AG09309 (cell line): ENCODE data around the gene SNX11.
A peak's percentile ranks its signal among the peaks of the same experiment; 100 is the strongest.

Experiments
- DNase-seq: peaks from one replicate; pipeline ENCODE4 v3.0.0-alpha.2; 2010; ENCODE audit warnings: low read depth
- H3K4me3 ChIP-seq: 2 replicates; pipeline ENCODE4 v1.5.1; 2011; ENCODE audit warnings: mild to moderate bottlenecking, low read depth, low read length, moderate library complexity; ENCODE audit not compliant: control insufficient read depth
- TF ChIP-seq, protein P1 (sequence below): IDR thresholded peaks from 2 replicates; pipeline ENCODE4 v1.5.1; 2011; ENCODE audit warnings: mild to moderate bottlenecking, low read depth, low read length, inconsistent platforms; ENCODE audit not compliant: insufficient read depth, control insufficient read depth; ENCODE audit errors: missing control alignments

Gene SNX11, protein sequence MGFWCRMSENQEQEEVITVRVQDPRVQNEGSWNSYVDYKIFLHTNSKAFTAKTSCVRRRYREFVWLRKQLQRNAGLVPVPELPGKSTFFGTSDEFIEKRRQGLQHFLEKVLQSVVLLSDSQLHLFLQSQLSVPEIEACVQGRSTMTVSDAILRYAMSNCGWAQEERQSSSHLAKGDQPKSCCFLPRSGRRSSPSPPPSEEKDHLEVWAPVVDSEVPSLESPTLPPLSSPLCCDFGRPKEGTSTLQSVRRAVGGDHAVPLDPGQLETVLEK

DNA sequence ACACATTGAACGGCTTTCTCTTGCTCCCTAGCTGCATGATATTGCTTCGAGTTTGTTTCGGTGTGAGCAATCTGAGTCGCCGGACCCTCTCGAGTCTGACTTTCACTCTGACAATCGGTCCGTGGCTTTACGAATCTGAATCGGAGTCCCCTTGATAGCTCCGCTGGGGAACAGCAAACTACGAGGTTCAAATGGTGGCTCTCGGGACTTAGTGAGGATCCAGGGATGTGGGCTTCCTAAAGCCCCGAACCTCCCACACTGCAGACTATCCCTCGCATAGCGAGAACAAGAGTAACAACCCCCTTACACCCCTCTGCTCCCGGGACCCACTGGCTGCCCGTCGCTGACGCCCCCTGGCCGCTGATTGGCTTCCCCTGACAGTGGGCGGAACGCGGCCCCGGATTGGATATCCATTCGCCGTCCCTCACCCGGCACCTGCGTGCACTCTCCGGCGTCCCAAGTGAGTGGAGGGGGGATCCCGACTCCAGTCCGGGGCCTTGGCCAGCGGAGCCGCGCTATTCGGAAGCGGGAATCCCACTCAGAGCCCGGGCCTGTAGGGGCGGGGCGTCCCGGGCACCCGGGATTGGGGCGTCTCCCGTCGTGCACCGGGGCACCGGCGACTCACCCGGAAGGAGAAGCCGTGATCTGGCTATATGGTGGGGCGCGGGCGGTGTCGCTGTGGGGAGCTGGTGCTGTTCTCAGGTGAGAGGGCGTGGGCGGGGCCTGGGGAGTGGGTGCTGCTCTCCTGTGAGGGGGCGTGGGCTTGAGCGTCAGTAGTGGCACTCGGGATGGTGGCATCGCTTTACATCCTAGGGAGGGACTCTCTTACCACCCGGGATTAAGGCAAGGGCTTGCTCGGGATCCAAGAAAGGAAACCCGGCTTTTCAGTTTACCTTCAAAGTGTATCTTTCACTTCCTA, at the start of gene SNX11:
SNX11 (plus strand) TSS at position 630 of the 919 bp plus-strand sequence. CDS start 4,278 bp downstream, outside the sequence.
- TF ChIP-seq, protein P1, sequence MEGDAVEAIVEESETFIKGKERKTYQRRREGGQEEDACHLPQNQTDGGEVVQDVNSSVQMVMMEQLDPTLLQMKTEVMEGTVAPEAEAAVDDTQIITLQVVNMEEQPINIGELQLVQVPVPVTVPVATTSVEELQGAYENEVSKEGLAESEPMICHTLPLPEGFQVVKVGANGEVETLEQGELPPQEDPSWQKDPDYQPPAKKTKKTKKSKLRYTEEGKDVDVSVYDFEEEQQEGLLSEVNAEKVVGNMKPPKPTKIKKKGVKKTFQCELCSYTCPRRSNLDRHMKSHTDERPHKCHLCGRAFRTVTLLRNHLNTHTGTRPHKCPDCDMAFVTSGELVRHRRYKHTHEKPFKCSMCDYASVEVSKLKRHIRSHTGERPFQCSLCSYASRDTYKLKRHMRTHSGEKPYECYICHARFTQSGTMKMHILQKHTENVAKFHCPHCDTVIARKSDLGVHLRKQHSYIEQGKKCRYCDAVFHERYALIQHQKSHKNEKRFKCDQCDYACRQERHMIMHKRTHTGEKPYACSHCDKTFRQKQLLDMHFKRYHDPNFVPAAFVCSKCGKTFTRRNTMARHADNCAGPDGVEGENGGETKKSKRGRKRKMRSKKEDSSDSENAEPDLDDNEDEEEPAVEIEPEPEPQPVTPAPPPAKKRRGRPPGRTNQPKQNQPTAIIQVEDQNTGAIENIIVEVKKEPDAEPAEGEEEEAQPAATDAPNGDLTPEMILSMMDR = no peak
- DNase-seq = no peak
- peak within 1 kb of the TSS; percentile 70 for H3K4me3 ChIP-seq

DNA sequence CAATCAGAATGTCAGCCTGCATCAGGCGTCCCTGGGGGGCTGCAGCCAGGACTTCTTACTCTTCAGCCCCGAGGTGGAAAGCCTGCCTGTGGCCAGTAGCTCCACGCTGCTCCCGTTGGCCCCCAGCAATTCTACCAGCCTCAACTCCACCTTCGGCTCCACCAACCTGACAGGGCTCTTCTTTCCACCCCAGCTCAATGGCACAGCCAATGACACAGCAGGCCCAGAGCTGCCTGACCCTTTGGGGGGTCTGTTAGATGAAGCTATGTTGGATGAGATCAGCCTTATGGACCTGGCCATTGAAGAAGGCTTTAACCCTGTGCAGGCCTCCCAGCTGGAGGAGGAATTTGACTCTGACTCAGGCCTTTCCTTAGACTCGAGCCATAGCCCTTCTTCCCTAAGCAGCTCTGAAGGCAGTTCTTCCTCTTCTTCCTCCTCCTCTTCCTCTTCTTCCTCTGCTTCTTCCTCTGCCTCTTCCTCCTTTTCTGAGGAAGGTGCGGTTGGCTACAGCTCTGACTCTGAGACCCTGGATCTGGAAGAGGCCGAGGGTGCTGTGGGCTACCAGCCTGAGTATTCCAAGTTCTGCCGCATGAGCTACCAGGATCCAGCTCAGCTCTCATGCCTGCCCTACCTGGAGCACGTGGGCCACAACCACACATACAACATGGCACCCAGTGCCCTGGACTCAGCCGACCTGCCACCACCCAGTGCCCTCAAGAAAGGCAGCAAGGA, 49.0 kb upstream of the SNX11 start:
- H3K4me3 ChIP-seq = no peak overlapping the region
- TF ChIP-seq, protein P1 = no peak
- no peak for DNase-seq

DNA sequence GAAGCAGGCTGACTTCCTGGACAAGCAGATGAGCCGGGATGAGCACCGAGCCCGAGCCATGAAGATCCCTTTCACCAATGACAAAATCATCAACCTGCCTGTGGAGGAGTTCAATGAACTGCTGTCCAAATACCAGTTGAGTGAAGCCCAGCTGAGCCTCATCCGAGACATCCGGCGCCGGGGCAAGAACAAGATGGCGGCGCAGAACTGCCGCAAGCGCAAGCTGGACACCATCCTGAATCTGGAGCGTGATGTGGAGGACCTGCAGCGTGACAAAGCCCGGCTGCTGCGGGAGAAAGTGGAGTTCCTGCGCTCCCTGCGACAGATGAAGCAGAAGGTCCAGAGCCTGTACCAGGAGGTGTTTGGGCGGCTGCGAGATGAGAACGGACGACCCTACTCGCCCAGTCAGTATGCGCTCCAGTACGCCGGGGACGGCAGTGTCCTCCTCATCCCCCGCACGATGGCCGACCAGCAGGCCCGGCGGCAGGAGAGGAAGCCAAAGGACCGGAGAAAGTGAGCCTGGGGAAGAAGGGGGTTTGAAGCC, 48.4 kb upstream of the SNX11 start:
- DNase-seq = no peak
- H3K4me3 ChIP-seq = no peak overlapping the region
- TF ChIP-seq, protein P1 = no peak

DNA sequence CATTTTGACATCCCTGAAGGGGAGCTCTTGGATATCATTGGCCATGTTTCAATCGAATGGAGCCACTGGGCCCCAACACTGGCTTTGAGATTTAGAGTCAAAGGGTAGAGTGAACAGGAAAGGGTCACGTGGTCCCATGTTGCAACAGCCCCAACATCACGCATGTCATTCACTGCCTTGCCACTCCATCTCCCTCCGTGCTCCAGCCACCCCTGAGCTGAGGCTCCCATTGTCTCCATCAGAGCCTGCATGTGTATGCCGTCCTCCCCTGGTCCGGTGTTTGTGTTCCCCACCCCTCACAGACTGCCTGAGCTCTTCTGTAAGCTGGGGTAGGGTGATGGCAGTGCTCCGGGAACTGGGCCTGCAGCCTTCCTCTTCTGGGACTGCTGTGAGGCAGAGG, 47.3 kb upstream of the SNX11 start:
- TF ChIP-seq, protein P1 = no peak
- H3K4me3 ChIP-seq = no peak overlapping the region
- DNase-seq = no peak

DNA sequence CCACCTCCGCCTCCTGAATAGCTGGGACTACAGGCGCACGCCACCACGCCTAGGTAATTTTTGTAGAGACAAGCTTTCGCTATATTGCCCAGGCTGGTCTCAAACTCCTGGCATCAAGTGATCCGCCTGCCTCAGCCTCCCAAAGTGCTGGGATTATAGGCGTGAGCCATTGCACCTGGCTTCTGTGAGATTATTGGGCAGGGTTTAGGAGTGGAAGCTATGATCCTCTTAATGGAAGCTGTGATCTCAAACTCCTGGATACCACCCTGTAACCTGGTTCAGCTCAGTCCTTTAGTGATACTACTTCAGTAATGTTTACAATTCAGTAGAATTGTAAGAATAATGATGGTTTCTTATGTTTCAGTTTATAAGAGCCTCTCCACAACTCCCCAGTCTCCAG, 45.3 kb upstream of the SNX11 start:
- no peak for DNase-seq
- H3K4me3 ChIP-seq = no peak overlapping the region
- TF ChIP-seq, protein P1 = no peak

DNA sequence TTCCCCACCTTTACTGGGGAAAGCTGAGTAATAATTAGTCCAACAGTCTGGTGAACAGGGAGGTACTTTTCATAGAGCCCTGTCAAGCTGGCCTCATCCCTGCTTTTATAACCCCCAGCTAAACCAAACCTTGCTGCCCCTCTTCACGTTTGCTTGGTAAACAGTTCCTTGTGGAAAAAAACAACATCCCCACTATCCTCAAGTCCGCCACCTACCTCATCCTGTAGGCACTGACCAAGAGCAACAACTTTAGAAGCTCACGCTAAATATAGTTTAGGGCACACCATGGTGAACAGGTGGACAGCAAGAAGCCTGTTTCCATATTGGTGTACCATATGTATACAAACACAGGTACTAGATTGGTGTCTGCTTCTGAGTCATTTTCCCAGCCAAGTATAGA, 42.9 kb upstream of the SNX11 start:
- DNase-seq = no peak
- H3K4me3 ChIP-seq = no peak overlapping the region
- TF ChIP-seq, protein P1 = no peak
